Muscle of back (tissue), 11 donors: ENCODE results near the gene IPMK. TPM values are rescaled to one million over a fixed set of nuclear protein-coding genes. Genes with fewer than 3 reads are reported as not detected.
"Not testable (repeated sequence)": the region's sequence is repeated elsewhere in the genome, so short reads cannot be mapped to it uniquely, and the experiment has no call there.

ENCODE experiments used
- DNase-seq, 3 donors: peaks; one replicate each; pipeline versions ENCODE4 v3.0.0 to v3.0.0-alpha.2; 2013
- polyA plus RNA-seq, 10 donors: library from polyadenylated mRNA; unstranded; fragments of 120-200 nt; gene quantifications; one replicate each; pipeline ENCODE4 v1.2.1, GENCODE V29; 2013; ENCODE audit not compliant: insufficient read length in 10 of 10

The IPMK gene
- polyA plus RNA-seq, 10 donors: 3.4 to 5.8 (median 4.4) TPM

- DNase-seq: not testable (repeated sequence)
Observed at GRCh38 chr10:58155941-58156340, 111.8 kb downstream of the IPMK start.

GRCh38 chr10:58153751-58154150, 113.9 kb downstream of the IPMK start:
- no peak for DNase-seq

GRCh38 chr10:58152673-58153263, 114.9 kb downstream of the IPMK start:
- DNase-seq: peak; percentile 18 to 48 (median 31)

GRCh38 chr10:58150290-58150689, 117.4 kb downstream of the IPMK start:
- DNase-seq: no peak

- no peak for DNase-seq
Observed at GRCh38 chr10:58143944-58144343, 123.8 kb downstream of the IPMK start.

Other genes with a start within 250 kb of the IPMK start
- gene CISD1, start 1.3 kb upstream of the IPMK start, polyA plus RNA-seq: 10 to 100 TPM; 19.4 to 27.5 (median 22.4) TPM
- gene UBE2D1, start 67.1 kb upstream of the IPMK start, polyA plus RNA-seq: 10 to 100 TPM; 14.2 to 21.5 (median 17.7) TPM
- 10 to 100 TPM; 30.0 to 39.5 (median 36.2) TPM for gene TFAM, start 117.5 kb upstream of the IPMK start, polyA plus RNA-seq
- 10 to 100 TPM; 18.7 to 25.4 (median 21.1) TPM for gene BICC1, start 245.0 kb upstream of the IPMK start, polyA plus RNA-seq